K562 (cell line): ENCODE results near the gene PUS7L. TPM values are rescaled to one million over a fixed set of nuclear protein-coding genes. Genes with fewer than 3 reads are reported as not detected.
A peak's percentile ranks its signal among the peaks of the same experiment; 100 is the strongest.

Experiments used
- CBFB ChIP-seq: sonication (generic); formaldehyde crosslinking; IDR thresholded peaks from 2 replicates; pipeline ENCODE4 v1.4.0; 2020; ENCODE audit warnings: mild to moderate bottlenecking, missing genetic modification reagents
- E2F6 ChIP-seq, 2 experiments: IDR thresholded peaks; 2 replicates each; pipeline ENCODE4 v1.6.1; 2011; ENCODE audit warnings: borderline replicate concordance in 1 of 2, control low read depth in 1 of 2, low read depth in 1 of 2, low read length in 1 of 2, mild to moderate bottlenecking in 1 of 2, mixed read lengths in 1 of 2, moderate library complexity in 1 of 2; ENCODE audit not compliant: insufficient read depth in 1 of 2, insufficient read length in 1 of 2, poor library complexity in 1 of 2, severe bottlenecking in 1 of 2; ENCODE audit errors: extremely low read depth in 1 of 2
- EHMT2 ChIP-seq: fragments of 450-650 bp; IDR thresholded peaks from 2 replicates; pipeline ENCODE4 v1.6.1; 2018; ENCODE audit warnings: antibody characterized with exemption
- HBP1 ChIP-seq: fragments of 450-650 bp; formaldehyde crosslinking; IDR thresholded peaks from 2 replicates; pipeline ENCODE4 v1.4.0; 2022; ENCODE audit warnings: missing genetic modification characterization
- TCF7 ChIP-seq: sonication (generic); IDR thresholded peaks from 2 replicates; pipeline ENCODE4 v1.6.1; 2016; ENCODE audit warnings: antibody characterized with exemption, borderline replicate concordance
- ZNF124 ChIP-seq: sonication (generic); formaldehyde crosslinking; IDR thresholded peaks from 2 replicates; pipeline ENCODE4 v1.8.1; 2022; ENCODE audit warnings: missing genetic modification reagents
- ZNF316 ChIP-seq: fragments of 450-650 bp; IDR thresholded peaks from 2 replicates; pipeline ENCODE4 v1.6.1; 2016
- ZZZ3 ChIP-seq: fragments of 450-650 bp; IDR thresholded peaks from 2 replicates; pipeline ENCODE4 v1.6.1; 2016; ENCODE audit warnings: antibody characterized with exemption, mild to moderate bottlenecking, moderate library complexity
- polyA plus RNA-seq, 8 experiments: library from polyadenylated mRNA; depleted of rRNA in 4 of 8; stranded (reverse) in 5 of 8; unstranded in 3 of 8; fragments of >200 nt; fragmentation: Nextera tagmentation in 2 of 8; fragmentation: Illumina TruSeq in 1 of 8; extraction: Ambion mirVana in 2 of 8; extraction: Trizol in 1 of 8; gene quantifications; 2 replicates each; pipeline versions ENCODE4 v1.2.1 to v1.2.3, GENCODE V29; 2011 to 2014; ENCODE audit warnings: inconsistent platforms in 1 of 8, missing spikeins in 1 of 8
- total RNA-seq, 7 experiments: library from RNA; depleted of rRNA in 6 of 7; stranded (reverse); fragments of >200 nt in 6 of 7; fragmentation: Illumina TruSeq in 2 of 7; extraction: Trizol in 2 of 7; gene quantifications; 2 replicates each; pipeline versions ENCODE4 v1.2.1 to v1.2.3, GENCODE V29; 2011 to 2021; ENCODE audit warnings: low replicate concordance in 1 of 7
- TF ChIP-seq, protein P1 (sequence below): fragments of 450-650 bp; IDR thresholded peaks from 2 replicates; pipeline ENCODE4 v1.6.1; 2016; ENCODE audit warnings: low read depth
- TF ChIP-seq, protein P2 (sequence below), 2 experiments: IDR thresholded peaks; 2 replicates each; pipeline ENCODE4 v1.6.1; 2012; ENCODE audit warnings: improper control_type of control experiment in 2 of 2, low read depth in 2 of 2, low read length in 2 of 2, borderline replicate concordance in 1 of 2

PUS7L gene
- total and polyA plus RNA-seq, 9 of the 15 experiments (the other 6 are each of a cell fraction or from before 2014, with no cell fraction given) = 10.8 to 53.3 (median 25.2) TPM

DNA sequence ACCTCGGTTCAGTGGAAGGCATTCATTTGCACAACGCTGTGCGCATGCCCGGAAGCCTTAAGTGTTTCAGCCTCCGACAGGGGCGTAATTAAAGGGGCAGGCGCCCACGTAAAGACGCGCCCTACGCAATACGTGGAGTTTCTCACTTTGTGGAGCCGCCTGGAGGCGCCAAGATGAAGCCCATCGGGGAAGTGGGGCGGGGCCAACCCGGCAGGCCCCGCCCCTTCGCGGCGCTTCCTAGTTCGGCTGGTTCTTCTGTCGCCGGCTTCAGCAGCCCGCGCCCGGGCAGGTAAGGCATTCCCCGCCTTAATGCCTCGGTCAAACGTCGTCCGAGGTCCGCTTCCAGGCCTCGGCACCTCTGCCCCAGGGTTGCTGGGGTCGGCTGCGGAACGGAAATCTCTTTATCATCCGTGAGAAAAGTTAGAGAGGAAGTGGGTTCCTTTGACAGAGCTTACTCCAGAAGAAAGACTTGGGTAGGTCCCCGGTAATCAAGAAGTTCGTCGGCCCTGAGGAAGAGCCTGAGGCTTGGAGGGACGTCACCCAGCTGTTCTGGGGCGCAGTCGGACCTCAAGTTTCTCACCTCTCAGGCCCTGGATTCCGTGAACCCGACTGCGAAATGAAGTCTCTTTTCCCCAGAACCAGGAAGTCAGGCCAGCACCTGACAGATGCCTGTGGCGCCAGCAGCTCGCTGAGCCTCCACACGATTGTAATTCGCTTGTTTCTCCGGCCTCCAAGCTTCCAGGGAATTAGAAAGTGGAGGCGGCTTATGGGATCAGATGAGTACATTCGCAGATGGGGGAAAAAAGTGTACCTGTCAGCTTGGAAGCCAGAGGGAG is at the start of gene PUS7L, which contains the start of gene IRAK4 (continued):
- TF ChIP-seq, protein P1, sequence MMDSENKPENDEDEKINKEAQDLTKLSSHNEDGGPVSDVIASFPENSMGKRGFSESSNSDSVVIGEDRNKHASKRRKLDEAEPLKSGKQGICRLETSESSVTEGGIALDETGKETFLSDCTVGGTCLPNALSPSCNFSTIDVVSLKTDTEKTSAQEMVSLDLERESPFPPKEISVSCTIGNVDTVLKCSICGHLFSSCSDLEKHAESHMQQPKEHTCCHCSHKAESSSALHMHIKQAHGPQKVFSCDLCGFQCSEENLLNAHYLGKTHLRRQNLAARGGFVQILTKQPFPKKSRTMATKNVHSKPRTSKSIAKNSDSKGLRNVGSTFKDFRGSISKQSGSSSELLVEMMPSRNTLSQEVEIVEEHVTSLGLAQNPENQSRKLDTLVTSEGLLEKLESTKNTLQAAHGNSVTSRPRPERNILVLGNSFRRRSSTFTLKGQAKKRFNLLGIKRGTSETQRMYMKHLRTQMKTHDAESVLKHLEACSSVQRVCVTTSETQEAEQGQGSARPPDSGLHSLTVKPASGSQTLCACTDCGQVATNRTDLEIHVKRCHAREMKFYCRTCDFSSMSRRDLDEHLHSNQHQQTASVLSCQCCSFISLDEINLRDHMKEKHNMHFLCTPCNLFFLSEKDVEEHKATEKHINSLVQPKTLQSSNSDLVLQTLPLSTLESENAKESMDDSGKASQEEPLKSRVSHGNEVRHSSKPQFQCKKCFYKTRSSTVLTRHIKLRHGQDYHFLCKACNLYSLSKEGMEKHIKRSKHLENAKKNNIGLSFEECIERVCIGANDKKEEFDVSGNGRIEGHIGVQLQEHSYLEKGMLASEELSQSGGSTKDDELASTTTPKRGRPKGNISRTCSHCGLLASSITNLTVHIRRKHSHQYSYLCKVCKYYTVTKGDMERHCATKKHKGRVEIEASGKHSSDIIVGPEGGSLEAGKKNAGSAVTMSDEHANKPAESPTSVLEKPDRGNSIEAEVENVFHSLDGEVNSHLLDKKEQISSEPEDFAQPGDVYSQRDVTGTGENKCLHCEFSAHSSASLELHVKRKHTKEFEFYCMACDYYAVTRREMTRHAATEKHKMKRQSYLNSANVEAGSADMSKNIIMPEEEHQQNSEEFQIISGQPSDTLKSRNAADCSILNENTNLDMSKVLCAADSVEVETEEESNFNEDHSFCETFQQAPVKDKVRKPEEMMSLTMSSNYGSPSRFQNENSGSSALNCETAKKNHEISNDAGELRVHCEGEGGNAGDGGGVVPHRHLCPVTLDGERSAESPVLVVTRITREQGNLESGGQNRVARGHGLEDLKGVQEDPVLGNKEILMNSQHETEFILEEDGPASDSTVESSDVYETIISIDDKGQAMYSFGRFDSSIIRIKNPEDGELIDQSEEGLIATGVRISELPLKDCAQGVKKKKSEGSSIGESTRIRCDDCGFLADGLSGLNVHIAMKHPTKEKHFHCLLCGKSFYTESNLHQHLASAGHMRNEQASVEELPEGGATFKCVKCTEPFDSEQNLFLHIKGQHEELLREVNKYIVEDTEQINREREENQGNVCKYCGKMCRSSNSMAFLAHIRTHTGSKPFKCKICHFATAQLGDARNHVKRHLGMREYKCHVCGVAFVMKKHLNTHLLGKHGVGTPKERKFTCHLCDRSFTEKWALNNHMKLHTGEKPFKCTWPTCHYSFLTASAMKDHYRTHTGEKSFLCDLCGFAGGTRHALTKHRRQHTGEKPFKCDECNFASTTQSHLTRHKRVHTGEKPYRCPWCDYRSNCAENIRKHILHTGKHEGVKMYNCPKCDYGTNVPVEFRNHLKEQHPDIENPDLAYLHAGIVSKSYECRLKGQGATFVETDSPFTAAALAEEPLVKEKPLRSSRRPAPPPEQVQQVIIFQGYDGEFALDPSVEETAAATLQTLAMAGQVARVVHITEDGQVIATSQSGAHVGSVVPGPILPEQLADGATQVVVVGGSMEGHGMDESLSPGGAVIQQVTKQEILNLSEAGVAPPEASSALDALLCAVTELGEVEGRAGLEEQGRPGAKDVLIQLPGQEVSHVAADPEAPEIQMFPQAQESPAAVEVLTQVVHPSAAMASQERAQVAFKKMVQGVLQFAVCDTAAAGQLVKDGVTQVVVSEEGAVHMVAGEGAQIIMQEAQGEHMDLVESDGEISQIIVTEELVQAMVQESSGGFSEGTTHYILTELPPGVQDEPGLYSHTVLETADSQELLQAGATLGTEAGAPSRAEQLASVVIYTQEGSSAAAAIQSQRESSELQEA = no peak
- TF ChIP-seq ZNF124 (CRISPR knock-in tag) (no peak), TCF7 (no peak), E2F6 (IDR thresholded peaks at IDR 0.05; ENCODE audit: borderline replicate concordance in 1 of 2, extremely low read depth in 1 of 2, insufficient read depth in 1 of 2, insufficient read length in 1 of 2, low read depth in 1 of 2, low read length in 1 of 2, poor library complexity in 1 of 2, severe bottlenecking in 1 of 2) (peak in 1 of 2 experiments; percentile 74), CBFB (CRISPR knock-in tag) (no peak), HBP1 (CRISPR knock-in tag) (no peak), ZNF316 (no peak), ZZZ3 (no peak), EHMT2 (no peak)
- TF ChIP-seq, protein P2, sequence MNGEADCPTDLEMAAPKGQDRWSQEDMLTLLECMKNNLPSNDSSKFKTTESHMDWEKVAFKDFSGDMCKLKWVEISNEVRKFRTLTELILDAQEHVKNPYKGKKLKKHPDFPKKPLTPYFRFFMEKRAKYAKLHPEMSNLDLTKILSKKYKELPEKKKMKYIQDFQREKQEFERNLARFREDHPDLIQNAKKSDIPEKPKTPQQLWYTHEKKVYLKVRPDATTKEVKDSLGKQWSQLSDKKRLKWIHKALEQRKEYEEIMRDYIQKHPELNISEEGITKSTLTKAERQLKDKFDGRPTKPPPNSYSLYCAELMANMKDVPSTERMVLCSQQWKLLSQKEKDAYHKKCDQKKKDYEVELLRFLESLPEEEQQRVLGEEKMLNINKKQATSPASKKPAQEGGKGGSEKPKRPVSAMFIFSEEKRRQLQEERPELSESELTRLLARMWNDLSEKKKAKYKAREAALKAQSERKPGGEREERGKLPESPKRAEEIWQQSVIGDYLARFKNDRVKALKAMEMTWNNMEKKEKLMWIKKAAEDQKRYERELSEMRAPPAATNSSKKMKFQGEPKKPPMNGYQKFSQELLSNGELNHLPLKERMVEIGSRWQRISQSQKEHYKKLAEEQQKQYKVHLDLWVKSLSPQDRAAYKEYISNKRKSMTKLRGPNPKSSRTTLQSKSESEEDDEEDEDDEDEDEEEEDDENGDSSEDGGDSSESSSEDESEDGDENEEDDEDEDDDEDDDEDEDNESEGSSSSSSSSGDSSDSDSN (IDR thresholded peaks at IDR 0.05; ENCODE audit: borderline replicate concordance in 1 of 2, low read depth in 2 of 2, low read length in 2 of 2) = 0 out of 4 replicates have a peak, but pooled peaks of 1 of the 2 experiments have one; percentile 3
